HG03342 (cell line): ENCODE data around the gene APELA.
A peak's percentile ranks its signal among the peaks of the same experiment; 100 is the strongest.
"Not testable (repeated sequence)": the region's sequence is repeated elsewhere in the genome, so short reads cannot be mapped to it uniquely, and the experiment has no call there.

Source experiments
- ATAC-seq: cut with Tn5 transposase; IDR thresholded peaks from one replicate; pipeline ENCODE4 v1.9.1; 2021; ENCODE audit warnings: mild to moderate bottlenecking, moderate library complexity; ENCODE audit not compliant: unreplicated experiment

APELA gene

GRCh38 chr4:164924670-164925238 is 47.8 kb downstream of the APELA start:
- no peak for ATAC-seq

GRCh38 chr4:164926301-164926700 is 49.3 kb downstream of the APELA start:
- ATAC-seq = no peak

GRCh38 chr4:164927101-164927500 is 50.1 kb downstream of the APELA start:
- ATAC-seq = not testable (repeated sequence)

GRCh38 chr4:164930647-164931046 is 53.7 kb downstream of the APELA start:
- no peak for ATAC-seq

GRCh38 chr4:164931551-164932324 is 54.8 kb downstream of the APELA start:
- no peak for ATAC-seq

GRCh38 chr4:164933244-164933643 is 56.3 kb downstream of the APELA start:
- no peak for ATAC-seq

- ATAC-seq = peak; percentile 67
Measured at GRCh38 chr4:164935363-164935762, 58.4 kb downstream of the APELA start.

- peak; percentile 66 for ATAC-seq
Measured at GRCh38 chr4:164935865-164936606, 59.1 kb downstream of the APELA start.

GRCh38 chr4:164937576-164938270 is 60.7 kb downstream of the APELA start:
- ATAC-seq = peak; percentile 58

- no peak for ATAC-seq
Measured at GRCh38 chr4:164943192-164943591, 66.2 kb downstream of the APELA start.

- ATAC-seq = no peak
Measured at GRCh38 chr4:164945146-164945545, 68.2 kb downstream of the APELA start.

- ATAC-seq = no peak
Measured at GRCh38 chr4:164946810-164947209, 69.8 kb downstream of the APELA start.
